ENCODE results near the gene REV1. TPM values are rescaled to one million over a fixed set of nuclear protein-coding genes. Genes with fewer than 3 reads are reported as not detected.

Gene REV1
- total and polyA plus RNA-seq, 4 donors: 13.7 to 165 (median 34.5) TPM

GRCh38 chr2:99403084-99403483, 86.7 kb downstream of the REV1 start:
- DNase-seq: no peak

GRCh38 chr2:99401841-99402240, 88.0 kb downstream of the REV1 start:
- WGBS, 2 donors: 76 to 84% methylated on average over 4 of the region's 4 CpGs
- Histone ChIP-seq H3K9ac (ENCODE audit: insufficient read depth in 1 of 2, low read length in 2 of 2) (no peak overlapping the region), H3K9me3 (ENCODE audit: control insufficient read depth in 4 of 4, insufficient read depth in 3 of 4, low read length in 3 of 4) (no peaks in the 10 kb centered on the region), H3K4me3 (no peak overlapping the region), H3K27me3 (ENCODE audit: control insufficient read depth in 3 of 3, insufficient read depth in 3 of 3, low read length in 2 of 3) (no peaks in the 10 kb centered on the region), H3K4me1 (ENCODE audit: control insufficient read depth in 5 of 5, insufficient read depth in 5 of 5, low read length in 5 of 5) (peaks cover 0 to 10% (median 0%) of the 10 kb centered on the region in 5 donors), H3K27ac (ENCODE audit: low read depth in 1 of 2, low read length in 1 of 2) (no peak overlapping the region), H3K36me3 (ENCODE audit: control insufficient read depth in 4 of 4, insufficient read depth in 4 of 4, low read length in 4 of 4) (peaks cover 42 to 76% (median 51%) of the 10 kb centered on the region in 4 donors)
- ATAC-seq (ENCODE audit: insufficient read depth, low FRiP score) (no peak), DNase-seq (no peak)
- TF ChIP-seq CTCF (IDR thresholded peaks at IDR 0.05; ENCODE audit: control extremely low read depth, extremely low read depth): no peak

More at GRCh38 chr2:99403084-99403483, 86.7 kb downstream of the REV1 start:
- Histone ChIP-seq H3K4me1 (ENCODE audit: control insufficient read depth in 5 of 5, insufficient read depth in 5 of 5, low read length in 5 of 5) (peaks cover 0 to 10% (median 0%) of the 10 kb centered on the region in 5 donors), H3K27ac (ENCODE audit: low read depth in 1 of 2, low read length in 1 of 2) (peak overlapping the region in 1 of 2 donors; percentile 60), H3K9me3 (ENCODE audit: control insufficient read depth in 4 of 4, insufficient read depth in 3 of 4, low read length in 3 of 4) (no peaks in the 10 kb centered on the region), H3K9ac (ENCODE audit: insufficient read depth in 1 of 2, low read length in 2 of 2) (no peak overlapping the region), H3K36me3 (ENCODE audit: control insufficient read depth in 4 of 4, insufficient read depth in 4 of 4, low read length in 4 of 4) (peaks cover 33 to 71% (median 46%) of the 10 kb centered on the region in 4 donors), H3K27me3 (ENCODE audit: control insufficient read depth in 3 of 3, insufficient read depth in 3 of 3, low read length in 2 of 3) (no peaks in the 10 kb centered on the region), H3K4me3 (no peak overlapping the region)
- ATAC-seq (ENCODE audit: insufficient read depth, low FRiP score): no peak
- TF ChIP-seq CTCF (IDR thresholded peaks at IDR 0.05; ENCODE audit: control extremely low read depth, extremely low read depth): no peak

GRCh38 chr2:99399795-99400194, 90.0 kb downstream of the REV1 start:
- TF ChIP-seq CTCF (IDR thresholded peaks at IDR 0.05; ENCODE audit: control extremely low read depth, extremely low read depth): no peak
- ATAC-seq (ENCODE audit: insufficient read depth, low FRiP score) (no peak), DNase-seq (no peak)
- Histone ChIP-seq H3K36me3 (ENCODE audit: control insufficient read depth in 4 of 4, insufficient read depth in 4 of 4, low read length in 4 of 4) (peaks cover 42 to 76% (median 49%) of the 10 kb centered on the region in 4 donors), H3K27me3 (ENCODE audit: control insufficient read depth in 3 of 3, insufficient read depth in 3 of 3, low read length in 2 of 3) (no peaks in the 10 kb centered on the region), H3K9me3 (ENCODE audit: control insufficient read depth in 4 of 4, insufficient read depth in 3 of 4, low read length in 3 of 4) (no peaks in the 10 kb centered on the region), H3K4me1 (ENCODE audit: control insufficient read depth in 5 of 5, insufficient read depth in 5 of 5, low read length in 5 of 5) (peaks cover 0 to 10% (median 0%) of the 10 kb centered on the region in 5 donors), H3K9ac (ENCODE audit: insufficient read depth in 1 of 2, low read length in 2 of 2) (no peak overlapping the region), H3K4me3 (no peak overlapping the region), H3K27ac (ENCODE audit: low read depth in 1 of 2, low read length in 1 of 2) (peak overlapping the region in 1 of 2 donors; percentile 86)
- WGBS, 2 donors: 94 to 97% methylated on average over 2 of the region's 2 CpGs

GRCh38 chr2:99399063-99399462, 90.8 kb downstream of the REV1 start:
- Histone ChIP-seq H3K4me3 (no peak overlapping the region), H3K27ac (ENCODE audit: low read depth in 1 of 2, low read length in 1 of 2) (peak overlapping the region in 1 of 2 donors; percentile 86), H3K9me3 (ENCODE audit: control insufficient read depth in 4 of 4, insufficient read depth in 3 of 4, low read length in 3 of 4) (no peaks in the 10 kb centered on the region), H3K36me3 (ENCODE audit: control insufficient read depth in 4 of 4, insufficient read depth in 4 of 4, low read length in 4 of 4) (peaks cover 41 to 74% (median 49%) of the 10 kb centered on the region in 4 donors), H3K4me1 (ENCODE audit: control insufficient read depth in 5 of 5, insufficient read depth in 5 of 5, low read length in 5 of 5) (peaks cover 0 to 10% (median 0%) of the 10 kb centered on the region in 5 donors), H3K27me3 (ENCODE audit: control insufficient read depth in 3 of 3, insufficient read depth in 3 of 3, low read length in 2 of 3) (no peaks in the 10 kb centered on the region), H3K9ac (ENCODE audit: insufficient read depth in 1 of 2, low read length in 2 of 2) (no peak overlapping the region)
- no peak for ATAC-seq (ENCODE audit: insufficient read depth, low FRiP score)
- WGBS, 2 donors: 85 to 89% methylated on average over 5 of the region's 5 CpGs
- no peak for DNase-seq
- no peak for TF ChIP-seq CTCF (IDR thresholded peaks at IDR 0.05; ENCODE audit: control extremely low read depth, extremely low read depth)

Data from lung (tissue), 12 donors.